Fibroblast of lung (primary cell): ENCODE results near the gene SLC44A5.

Source experiments
- CTCF ChIP-seq, 2 donors: IDR thresholded peaks in 1 of 2; conservative IDR thresholded peaks in 1 of 2; 1 replicate in 1 of 2; 2 replicates in 1 of 2; pipeline ENCODE4 v1.5.1; 2011 to 2012; ENCODE audit warnings: low read length in 2 of 2, control low read depth in 1 of 2, inconsistent platforms in 1 of 2, low read depth in 1 of 2, mild to moderate bottlenecking in 1 of 2
- EZH2 ChIP-seq: IDR thresholded peaks from 2 replicates; pipeline ENCODE4 v1.5.1; 2012; ENCODE audit warnings: low read length, control low read depth, mild to moderate bottlenecking; ENCODE audit errors: missing control alignments

GRCh38 chr1:75366595-75366994, 244.3 kb downstream of the SLC44A5 start:
- TF ChIP-seq EZH2 (no peak), CTCF (conservative IDR thresholded peaks at IDR 0.05 in 1 of 2, IDR thresholded peaks at IDR 0.05 in 1 of 2; ENCODE audit: low read depth in 1 of 2, low read length in 2 of 2) (no peak)
